Hematopoietic multipotent progenitor cell (in vitro differentiated cells): ENCODE results near the gene ZBTB25. TPM values are rescaled to one million over a fixed set of nuclear protein-coding genes. Genes with fewer than 3 reads are reported as not detected.
"Not testable (repeated sequence)": the region's sequence is repeated elsewhere in the genome, so short reads cannot be mapped to it uniquely, and the experiment has no call there.

ENCODE experiments used
- DNase-seq, 3 donors: peaks; one replicate each; pipeline ENCODE4 v3.0.0-alpha.2; 2011 to 2015; ENCODE audit warnings: low read depth in 2 of 3, low spot score in 2 of 3
- total RNA-seq: library from RNA; depleted of rRNA; stranded (reverse); fragments of >200 nt; gene quantifications from one replicate; pipeline ENCODE4 v1.2.3, GENCODE V29; 2012

Gene ZBTB25
- total RNA-seq, 1 donor, result 8.3 TPM

GRCh38 chr14:64517667-64518066 is 14.0 kb upstream of the ZBTB25 start:
- DNase-seq, result not testable (repeated sequence)

GRCh38 chr14:64516969-64517368 is 13.3 kb upstream of the ZBTB25 start:
- DNase-seq, result no peak

GRCh38 chr14:64515053-64515452 is 11.4 kb upstream of the ZBTB25 start:
- DNase-seq, result no peak

- DNase-seq, result no peak
Observed at GRCh38 chr14:64513271-64513670, 9.6 kb upstream of the ZBTB25 start.

GRCh38 chr14:64510825-64511671 is 7.4 kb upstream of the ZBTB25 start:
- DNase-seq, result peak; percentile 52 to 74 (median 68)

GRCh38 chr14:64509036-64509435 is 5.4 kb upstream of the ZBTB25 start:
- no peak for DNase-seq

GRCh38 chr14:64508215-64508776 is 4.7 kb upstream of the ZBTB25 start:
- DNase-seq, result peak in 1 of 3 donors; percentile 49

GRCh38 chr14:64507376-64508156 is 3.9 kb upstream of the ZBTB25 start:
- DNase-seq, result no peak

GRCh38 chr14:64506721-64507120 is 3.1 kb upstream of the ZBTB25 start:
- DNase-seq, result no peak

- peak; percentile 64 to 91 (median 80) for DNase-seq
Observed at GRCh38 chr14:64504897-64505794, 1.5 kb upstream of the ZBTB25 start.

- peak; percentile 59 to 90 (median 84) for DNase-seq
Observed at GRCh38 chr14:64504310-64504896, 765 bp upstream of the ZBTB25 start, which contains the start of gene ZBTB1. Gene ZBTB1, plus strand, starts transcription at chr14:64504770. Its CDS starts 16,735 bp downstream, at chr14:64521505.

GRCh38 chr14:64502887-64503433 is 678 bp downstream of the ZBTB25 start:
- DNase-seq, result no peak

- no peak for DNase-seq
Observed at GRCh38 chr14:64502456-64502855, 1.2 kb downstream of the ZBTB25 start.

- no peak for DNase-seq
Observed at GRCh38 chr14:64501411-64502171, 2.0 kb downstream of the ZBTB25 start.

GRCh38 chr14:64500088-64500487 is 3.5 kb downstream of the ZBTB25 start:
- DNase-seq, result no peak

GRCh38 chr14:64496764-64497163 is 6.9 kb downstream of the ZBTB25 start:
- DNase-seq, result no peak

GRCh38 chr14:64495252-64495651 is 8.4 kb downstream of the ZBTB25 start:
- DNase-seq, result no peak

- DNase-seq, result no peak
Observed at GRCh38 chr14:64493455-64493854, 10.2 kb downstream of the ZBTB25 start.

- DNase-seq, result no peak
Observed at GRCh38 chr14:64491637-64492036, 12.0 kb downstream of the ZBTB25 start.
